Smooth muscle cell of the brain vasculature (primary cell): ENCODE data around the gene ASMTL.
"Not testable (repeated sequence)": the region's sequence is repeated elsewhere in the genome, so short reads cannot be mapped to it uniquely, and the experiment has no call there.

Experiments
- DNase-seq: peaks from one replicate; pipeline ENCODE4 v3.0.0-alpha.2; 2012; ENCODE audit warnings: low read depth, low spot score

ASMTL gene

DNA sequence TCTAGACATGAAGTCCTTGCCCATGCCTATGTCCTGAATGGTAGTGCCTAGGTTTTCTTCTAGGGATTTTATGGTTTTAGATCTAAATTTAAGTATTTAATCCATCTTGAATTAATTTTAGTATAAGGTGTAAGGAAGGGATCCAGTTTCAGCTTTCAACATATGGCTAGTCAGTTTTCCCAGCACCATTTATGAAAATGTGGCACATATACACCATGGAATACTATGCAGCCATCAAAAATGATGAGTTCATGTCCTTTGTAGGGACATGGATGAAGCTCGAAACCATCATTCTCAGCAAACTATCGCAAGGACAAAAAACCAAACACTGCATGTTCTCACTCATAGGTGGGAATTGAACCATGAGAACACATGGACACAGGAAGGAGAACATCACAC lies 29.8 kb upstream of the ASMTL start:
- DNase-seq, result not testable (repeated sequence)

GRCh38 chrX:1481636-1482529 lies 29.2 kb upstream of the ASMTL start:
- DNase-seq, result peak; percentile 35

DNA sequence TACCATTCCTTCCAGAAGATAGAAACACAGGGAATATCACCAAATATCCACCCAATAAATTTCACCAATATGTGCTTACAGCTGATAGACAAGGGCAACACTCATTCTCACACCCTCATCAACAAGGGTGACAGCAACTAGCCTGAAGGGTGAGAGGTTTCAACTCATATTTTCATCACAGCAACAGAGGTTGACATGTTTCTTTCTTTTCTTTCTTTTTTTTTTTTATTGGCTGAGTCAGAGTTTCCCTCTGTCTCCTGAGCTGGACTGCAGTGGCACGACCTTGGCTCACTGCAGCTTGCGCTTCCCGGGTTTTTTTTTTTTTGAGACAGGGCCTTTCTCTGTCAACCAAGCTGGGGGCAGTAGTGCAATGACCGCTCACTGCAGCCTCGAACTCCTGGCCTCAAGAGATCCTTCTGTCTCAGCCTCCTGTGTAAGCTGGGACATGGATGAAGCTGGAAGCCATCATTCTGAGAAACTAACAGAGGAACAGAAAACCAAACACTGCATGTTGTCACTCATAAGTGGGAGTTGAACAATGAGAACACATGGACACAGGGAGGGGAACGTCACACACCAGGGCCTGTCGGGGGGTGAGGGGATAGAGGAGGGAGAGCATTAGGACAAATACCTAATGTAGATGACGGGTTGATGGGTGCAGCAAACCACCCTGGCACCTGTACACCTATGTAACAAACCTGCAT lies 27.5 kb upstream of the ASMTL start:
- no peak for DNase-seq

GRCh38 chrX:1477801-1478458 lies 25.2 kb upstream of the ASMTL start:
- no peak for DNase-seq

DNA sequence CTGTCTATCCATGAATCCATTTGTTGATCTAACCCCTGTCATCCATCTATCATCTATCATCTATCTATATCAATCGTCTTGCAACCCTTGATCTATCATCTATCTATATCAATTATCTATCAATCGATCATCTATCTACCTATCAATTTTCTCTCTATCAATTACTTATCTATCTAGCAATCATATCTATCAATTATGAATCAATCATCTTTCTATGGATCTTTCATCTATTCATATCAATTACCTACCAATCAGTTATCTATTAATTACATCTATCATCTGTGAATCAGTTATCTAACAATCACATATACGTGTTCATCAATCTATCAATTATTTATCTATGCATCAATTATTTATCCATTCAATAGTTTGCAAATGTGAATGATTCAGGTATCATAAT lies 24.5 kb upstream of the ASMTL start:
- DNase-seq, result no peak

DNA sequence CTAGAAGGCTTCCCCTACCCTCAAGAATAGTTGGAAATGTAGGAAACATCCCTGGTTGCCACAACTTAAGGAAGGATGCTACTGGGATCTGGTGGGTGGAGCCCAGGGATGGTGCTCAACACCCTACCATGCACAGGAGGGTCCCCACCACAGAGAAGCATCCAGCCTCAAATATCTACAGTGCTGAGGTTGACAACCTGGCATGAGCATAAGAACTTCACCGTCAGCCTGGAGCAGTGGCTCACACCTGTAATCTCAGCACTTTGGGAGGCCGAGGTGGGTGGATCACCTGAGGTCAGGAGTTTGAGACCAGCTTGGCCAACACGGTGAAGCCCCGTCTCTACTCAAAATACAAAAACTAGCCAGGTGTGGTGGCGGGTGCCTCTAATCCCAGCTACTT lies 24.0 kb upstream of the ASMTL start:
- DNase-seq, result no peak

DNA sequence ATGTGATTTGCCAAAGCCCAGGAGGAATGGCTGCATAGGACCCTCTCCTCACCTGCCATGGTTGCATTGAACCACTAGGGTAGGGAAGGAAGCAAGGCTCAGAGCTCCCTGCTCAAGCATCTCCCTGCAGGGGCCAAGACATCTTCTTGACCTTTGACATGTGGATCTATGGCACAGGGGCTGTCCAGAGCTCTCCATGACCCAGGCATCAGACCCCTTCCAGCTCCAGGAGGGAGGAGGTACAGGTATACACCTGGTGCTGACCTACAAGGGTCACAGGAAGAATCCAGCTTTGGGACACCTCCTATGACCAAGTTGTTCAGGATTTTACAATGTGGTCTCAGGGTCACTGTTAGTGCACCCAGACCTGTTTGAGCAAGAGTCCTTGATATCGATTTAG lies 23.2 kb upstream of the ASMTL start:
- DNase-seq, result no peak

DNA sequence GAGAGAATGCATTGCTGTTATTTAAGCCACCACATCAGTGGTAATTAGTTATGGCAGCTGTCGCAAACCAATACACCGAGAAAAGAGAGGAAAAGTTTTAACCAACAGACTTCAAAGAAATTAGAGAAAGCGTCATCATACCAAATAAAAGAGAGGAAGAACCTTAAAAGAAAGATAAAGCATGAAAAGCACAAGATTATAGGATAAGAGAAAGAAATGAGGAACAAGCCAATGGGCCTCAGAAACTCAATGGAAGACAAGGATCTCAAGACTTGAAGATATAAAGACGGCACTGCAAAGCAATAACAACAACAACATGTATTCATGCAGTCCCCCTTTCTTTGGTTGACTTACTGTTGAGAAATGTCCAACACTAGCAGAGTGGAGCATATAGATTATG lies 22.8 kb upstream of the ASMTL start:
- DNase-seq, result no peak

- not testable (repeated sequence) for DNase-seq
Measured at GRCh38 chrX:1474593-1474992, 21.9 kb upstream of the ASMTL start.

DNA sequence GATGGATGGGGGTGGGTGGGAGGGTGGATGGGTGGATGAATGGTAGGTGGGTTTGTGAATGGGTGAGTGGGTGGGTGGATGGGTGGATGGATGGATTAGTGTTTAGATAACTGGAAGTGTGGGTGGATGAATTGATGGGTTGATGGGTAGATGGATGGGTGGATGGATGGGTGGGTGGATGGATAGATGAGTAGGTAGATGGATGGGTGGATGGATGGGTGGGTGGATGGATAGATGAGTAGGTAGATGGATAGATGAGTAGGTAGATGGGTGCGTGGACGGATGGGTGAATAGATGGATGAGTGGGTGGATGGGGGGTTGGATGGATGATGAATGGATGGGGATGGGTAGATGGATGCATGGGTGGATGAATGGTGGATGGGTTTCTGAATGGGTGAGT lies 20.3 kb upstream of the ASMTL start:
- no peak for DNase-seq

- DNase-seq, result peak; percentile 32
Measured at GRCh38 chrX:1468250-1468772, 15.6 kb upstream of the ASMTL start.

GRCh38 chrX:1466971-1467561 lies 14.4 kb upstream of the ASMTL start:
- DNase-seq, result no peak

DNA sequence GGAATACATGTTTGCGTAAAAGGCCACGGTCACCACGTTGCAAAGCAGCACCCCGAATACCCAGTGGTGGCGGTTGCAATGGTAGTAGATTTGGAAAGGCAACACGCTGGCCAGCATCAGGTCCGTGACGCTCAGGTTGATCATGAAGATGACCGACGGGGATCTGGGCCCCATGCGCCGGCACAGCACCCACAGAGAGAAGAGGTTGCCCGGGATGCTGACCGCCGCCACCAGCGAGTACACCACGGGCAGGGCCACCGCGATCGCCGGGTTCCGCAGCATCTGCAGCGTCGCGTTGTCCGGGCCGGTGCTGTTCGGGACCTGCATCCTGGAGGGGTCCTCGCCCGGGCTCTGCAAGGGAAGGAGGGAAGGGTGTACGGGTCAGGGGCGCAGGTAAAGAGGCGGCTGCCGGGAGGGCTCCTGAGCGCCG lies 13.5 kb upstream of the ASMTL start:
- DNase-seq, result no peak

DNA sequence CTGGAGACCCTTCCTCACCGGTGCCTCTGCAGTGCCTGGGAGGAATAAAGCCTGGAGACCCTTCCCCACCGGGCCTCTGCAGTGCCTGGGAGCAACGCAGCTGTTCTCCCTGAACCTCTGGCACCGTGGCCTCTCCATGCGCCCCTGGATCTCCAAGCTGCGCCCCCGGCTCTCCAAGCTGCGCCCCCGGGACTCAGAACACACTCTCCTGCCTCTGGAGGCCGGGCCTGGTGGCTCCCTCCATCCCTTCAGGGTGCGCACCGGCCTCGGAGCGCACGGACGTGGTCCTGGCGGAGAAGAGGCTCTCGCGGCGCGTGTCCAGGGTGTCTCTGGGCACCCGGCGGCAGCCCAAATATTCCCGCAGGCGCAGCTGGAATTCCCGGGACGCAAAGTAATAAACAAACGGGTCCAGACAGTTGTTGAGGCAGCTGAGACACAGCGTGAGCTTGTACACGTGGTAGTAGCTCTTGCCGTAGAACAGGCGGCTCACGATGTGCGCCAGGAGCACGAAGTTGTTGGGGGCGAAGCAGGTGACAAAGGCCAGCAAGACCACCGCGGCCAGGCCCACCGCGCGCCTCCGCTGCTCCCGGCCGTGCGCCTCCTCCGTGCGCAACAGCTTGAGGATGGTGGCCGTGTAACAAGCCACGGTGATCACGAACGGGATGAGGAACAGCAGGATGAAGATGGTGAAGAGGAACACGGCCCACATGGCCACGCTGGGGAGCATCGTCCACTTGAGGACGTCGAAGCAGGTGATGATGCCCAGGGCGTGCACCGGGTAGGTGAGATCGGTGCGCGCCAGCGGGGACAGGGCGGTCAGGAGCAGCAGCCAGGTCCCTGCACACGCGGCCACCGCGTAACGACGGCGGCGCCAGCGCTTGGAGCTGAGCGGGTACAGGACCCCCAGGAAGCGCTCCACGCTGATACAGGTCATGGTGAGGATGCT lies 12.8 kb upstream of the ASMTL start:
- DNase-seq, result no peak

GRCh38 chrX:1464971-1465285 lies 12.2 kb upstream of the ASMTL start:
- no peak for DNase-seq

DNA sequence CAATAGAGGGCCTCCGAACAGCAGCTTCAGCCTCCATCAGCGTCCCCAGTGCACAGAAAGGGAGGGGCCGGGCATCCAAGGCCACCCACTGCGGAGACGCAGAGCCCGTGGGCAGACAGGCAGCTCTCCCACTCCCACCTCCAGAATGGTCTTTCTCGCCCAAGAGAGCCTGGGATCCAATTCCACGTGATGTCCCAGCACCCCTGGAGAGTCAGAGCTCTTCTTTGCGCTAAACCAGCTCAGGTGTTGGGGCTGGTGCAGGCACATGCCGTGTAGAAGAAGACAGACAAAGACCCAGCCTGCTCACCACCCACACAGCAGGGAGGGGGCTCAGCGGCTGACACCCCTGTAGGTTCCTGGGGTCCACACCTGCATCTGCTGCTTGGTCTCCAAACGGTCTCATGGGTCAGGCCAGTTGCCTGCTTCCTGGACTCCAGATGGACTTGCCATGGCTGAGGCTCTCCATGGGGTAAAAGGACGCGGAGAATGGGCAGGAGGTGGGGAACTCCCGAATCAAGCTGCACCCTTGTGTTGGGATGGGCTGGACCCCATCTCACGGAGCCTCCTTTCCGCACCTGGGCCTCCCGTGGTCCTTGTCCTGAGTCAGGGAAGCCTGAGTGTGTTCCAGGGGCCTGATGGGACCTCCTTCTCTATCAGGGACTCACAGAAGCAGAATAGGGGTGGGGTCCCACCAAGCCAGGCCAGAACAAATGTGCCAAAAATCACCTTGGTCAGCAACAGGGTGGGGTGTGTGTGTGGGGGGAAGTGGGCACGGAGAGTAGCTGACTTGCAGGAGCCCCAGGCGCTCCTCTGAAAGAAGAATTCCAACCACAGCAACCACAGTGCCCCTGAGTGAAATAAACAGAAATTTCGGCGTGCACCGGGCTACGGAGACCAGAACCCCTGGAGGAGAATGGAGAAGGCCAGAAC lies 11.6 kb upstream of the ASMTL start:
- DNase-seq, result no peak

DNA sequence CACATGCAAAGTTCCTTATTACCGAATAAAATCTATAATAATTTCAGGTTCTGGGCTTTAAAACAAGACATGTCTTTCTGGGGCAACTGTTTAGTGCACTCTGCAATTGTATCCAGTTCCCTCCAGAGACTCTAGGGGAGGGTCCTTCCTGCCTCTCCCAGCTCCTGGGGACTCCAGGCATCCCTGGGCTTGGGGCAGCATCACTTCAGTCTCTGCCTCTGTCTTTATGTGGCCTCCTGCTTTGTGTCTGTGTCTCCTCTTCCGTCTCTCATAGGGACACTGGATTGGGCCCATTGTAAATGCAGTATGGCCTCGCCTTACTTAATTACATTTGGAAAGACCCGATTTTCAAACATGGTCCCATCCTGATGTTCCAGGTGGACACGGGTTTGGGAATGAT lies 10.9 kb upstream of the ASMTL start:
- no peak for DNase-seq

DNA sequence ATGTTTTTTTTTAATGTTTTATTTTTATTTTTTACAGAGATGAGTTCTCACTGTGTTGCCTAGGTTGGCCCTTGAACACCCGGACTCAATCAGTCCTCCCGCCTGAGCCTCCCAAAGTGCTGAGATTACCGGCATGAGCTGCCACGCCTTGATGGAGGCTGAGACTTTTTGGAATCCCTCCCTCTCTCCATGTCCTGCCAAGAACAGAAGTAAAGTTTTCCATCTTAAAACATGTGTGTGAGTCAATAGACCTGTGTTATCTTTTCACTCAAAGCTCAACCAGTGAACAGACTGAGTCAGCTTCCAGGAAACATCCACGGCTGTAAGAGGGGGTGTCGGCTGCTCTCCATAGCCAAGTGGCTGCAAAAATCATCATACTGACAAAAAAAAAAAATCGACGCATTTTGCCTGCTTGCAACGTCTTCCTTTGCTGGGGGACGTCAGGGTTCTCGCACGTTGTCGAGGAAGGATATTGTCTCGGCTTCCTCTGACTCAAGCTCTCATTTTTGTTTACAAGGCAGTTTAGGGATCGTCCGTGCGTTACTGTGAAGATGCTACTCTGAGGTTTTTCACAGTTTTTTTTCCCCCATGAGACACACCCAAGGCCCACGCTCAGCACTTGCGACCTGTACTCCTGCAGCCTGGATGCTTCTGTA lies 10.0 kb upstream of the ASMTL start:
- DNase-seq, result no peak

DNA sequence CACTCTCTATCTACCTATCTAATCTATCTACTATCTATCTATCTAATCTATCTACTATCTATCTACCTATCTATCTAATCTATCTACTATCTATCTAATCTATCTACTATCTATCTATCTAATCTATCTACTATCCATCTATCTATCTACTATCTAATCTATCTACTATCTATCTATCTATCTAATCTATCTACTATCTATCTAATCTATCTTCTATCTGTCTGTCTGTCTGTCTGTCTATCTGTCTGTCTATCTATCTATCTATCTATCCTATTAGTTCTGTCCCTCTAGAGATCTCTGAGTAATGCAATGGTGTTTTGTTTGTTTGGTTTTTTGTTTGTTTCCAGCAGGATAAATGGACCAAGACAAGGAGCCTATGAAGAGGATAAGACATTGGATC lies 9.4 kb upstream of the ASMTL start:
- DNase-seq, result no peak
